ENCODE measurements around the gene DPPA5. TPM values are rescaled to one million over a fixed set of nuclear protein-coding genes. Genes with fewer than 3 reads are reported as not detected.
A peak's percentile ranks its signal among the peaks of the same experiment; 100 is the strongest.
"Not testable (repeated sequence)": the region's sequence is repeated elsewhere in the genome, so short reads cannot be mapped to it uniquely, and the experiment has no call there.

The DPPA5 gene
- total RNA-seq, 1 experiment from 2014 or later = not detected

GRCh38 chr6:73314577-73315492 lies 39.2 kb downstream of the DPPA5 start:
- Histone ChIP-seq H3K4me3 (ENCODE audit: low read depth, low read length) (no peak overlapping the region), H3K9me3 (0 out of 2 replicates have a peak, but pooled peaks cover 7% of the 10 kb centered on the region), H3K36me3 (ENCODE audit: control insufficient read depth, insufficient read depth, low read length) (no peaks in the 10 kb centered on the region), H3K27me3 (replicated peaks; ENCODE audit: control insufficient read depth, insufficient read depth, low read length) (no peaks in the 10 kb centered on the region), H3K4me1 (no peaks in the 10 kb centered on the region)
- no peak overlapping the region for H3K4me3 Mint-ChIP-seq (ENCODE audit: unreplicated experiment)
- TF ChIP-seq CTCF (IDR thresholded peaks at IDR 0.05; ENCODE audit: insufficient read depth in 1 of 2, low read depth in 1 of 2, low read length in 1 of 2, severe bottlenecking in 1 of 2, unreplicated experiment in 1 of 2) = no peak
- H3K4me1 Mint-ChIP-seq (ENCODE audit: low read depth, unreplicated experiment) = peaks cover 8% of the 10 kb centered on the region
- CTCF ChIA-PET = no interaction called here
- no peaks in the 10 kb centered on the region for H3K27me3 Mint-ChIP-seq (ENCODE audit: insufficient read depth, unreplicated experiment)
- BruUV-seq (replicated peaks) = no TSS peak
- intact Hi-C loops (cut with micrococcal nuclease; ENCODE audit: unreplicated experiment) = no loop called here
- POLR2A ChIA-PET = no interaction called here
- H3K36me3 Mint-ChIP-seq (ENCODE audit: insufficient read depth, unreplicated experiment) = peaks cover 6% of the 10 kb centered on the region
- DNase-seq = no peak
- no peak overlapping the region for H3K27ac Mint-ChIP-seq (ENCODE audit: unreplicated experiment)
- no peaks in the 10 kb centered on the region for H3K9me3 Mint-ChIP-seq (ENCODE audit: unreplicated experiment)

- H3K36me3 ChIP-seq (ENCODE audit: control insufficient read depth, insufficient read depth, low read length); POLR2A ChIA-PET; CTCF ChIA-PET; DNase-seq; BruUV-seq (replicated peaks); H3K27me3 ChIP-seq (replicated peaks; ENCODE audit: control insufficient read depth, insufficient read depth, low read length); H3K9me3 Mint-ChIP-seq (ENCODE audit: unreplicated experiment); H3K27me3 Mint-ChIP-seq (ENCODE audit: insufficient read depth, unreplicated experiment); H3K9me3 ChIP-seq; H3K4me1 ChIP-seq: not testable (repeated sequence)
- peak overlapping the region; percentile 52 for H3K4me3 ChIP-seq (ENCODE audit: low read depth, low read length)
- intact Hi-C loops (cut with micrococcal nuclease; ENCODE audit: unreplicated experiment) = loop anchor here (2.0 kb wide), 1 partner anchor 64 kb away; no protein-coding TSS in a partner anchor
- Mint-ChIP-seq H3K27ac (ENCODE audit: unreplicated experiment) (peak overlapping the region; percentile 98), H3K4me3 (ENCODE audit: unreplicated experiment) (peak overlapping the region; percentile 100), H3K36me3 (ENCODE audit: insufficient read depth, unreplicated experiment) (peaks cover 27% of the 10 kb centered on the region), H3K4me1 (ENCODE audit: low read depth, unreplicated experiment) (peaks cover 15% of the 10 kb centered on the region)
Observed at GRCh38 chr6:73310503-73310845, 43.6 kb downstream of the DPPA5 start.

GRCh38 chr6:73309785-73310502 lies 44.1 kb downstream of the DPPA5 start:
- no peaks in the 10 kb centered on the region for H3K36me3 ChIP-seq (ENCODE audit: control insufficient read depth, insufficient read depth, low read length)
- H3K4me3 Mint-ChIP-seq (ENCODE audit: unreplicated experiment) = peak overlapping the region; percentile 100
- H3K9me3 Mint-ChIP-seq (ENCODE audit: unreplicated experiment) = no peaks in the 10 kb centered on the region
- no TSS peak for BruUV-seq (replicated peaks)
- peak overlapping the region; percentile 98 for H3K27ac Mint-ChIP-seq (ENCODE audit: unreplicated experiment)
- peaks cover 5% of the 10 kb centered on the region; the same call in 1 of the 2 replicates for H3K4me1 ChIP-seq
- no peaks in the 10 kb centered on the region for H3K27me3 ChIP-seq (replicated peaks; ENCODE audit: control insufficient read depth, insufficient read depth, low read length)
- H3K27me3 Mint-ChIP-seq (ENCODE audit: insufficient read depth, unreplicated experiment) = no peaks in the 10 kb centered on the region
- peak; percentile 40 to 87 for TF ChIP-seq CTCF (IDR thresholded peaks at IDR 0.05; ENCODE audit: insufficient read depth in 1 of 2, low read depth in 1 of 2, low read length in 1 of 2, severe bottlenecking in 1 of 2, unreplicated experiment in 1 of 2)
- peak overlapping the region; percentile 52 for H3K4me3 ChIP-seq (ENCODE audit: low read depth, low read length)
- peaks cover 15% of the 10 kb centered on the region for H3K4me1 Mint-ChIP-seq (ENCODE audit: low read depth, unreplicated experiment)
- intact Hi-C loops (cut with micrococcal nuclease; ENCODE audit: unreplicated experiment) = loop anchor here (1.0 to 2.0 kb wide), 3 partner anchors 25 to 65 kb away; partner anchors contain the start of gene KHDC1
- peaks cover 27% of the 10 kb centered on the region for H3K36me3 Mint-ChIP-seq (ENCODE audit: insufficient read depth, unreplicated experiment)
- no peaks in the 10 kb centered on the region for H3K9me3 ChIP-seq
- ChIA-PET POLR2A (interaction anchor here (1.0 to 1.7 kb wide), 6 partner anchors 24 to 343 kb away, joined by 3 to 7 read pairs (median 3); partner anchors contain the start of gene EEF1A1), CTCF (interaction anchor here (0.9 to 2.3 kb wide), 4 partner anchors 18 to 79 kb away, joined by 4 to 29 read pairs (median 16); no protein-coding TSS in a partner anchor)
- DNase-seq = peak; percentile 74 to 77
